ENCODE measurements around the gene TEAD1. TPM values are rescaled to one million over a fixed set of nuclear protein-coding genes. Genes with fewer than 3 reads are reported as not detected.

The TEAD1 gene
- total and polyA plus RNA-seq, 2 donors (not counting 3 experiments of a cell fraction or from before 2014, with no cell fraction given) = 15.3 to 49.0 TPM

DNA sequence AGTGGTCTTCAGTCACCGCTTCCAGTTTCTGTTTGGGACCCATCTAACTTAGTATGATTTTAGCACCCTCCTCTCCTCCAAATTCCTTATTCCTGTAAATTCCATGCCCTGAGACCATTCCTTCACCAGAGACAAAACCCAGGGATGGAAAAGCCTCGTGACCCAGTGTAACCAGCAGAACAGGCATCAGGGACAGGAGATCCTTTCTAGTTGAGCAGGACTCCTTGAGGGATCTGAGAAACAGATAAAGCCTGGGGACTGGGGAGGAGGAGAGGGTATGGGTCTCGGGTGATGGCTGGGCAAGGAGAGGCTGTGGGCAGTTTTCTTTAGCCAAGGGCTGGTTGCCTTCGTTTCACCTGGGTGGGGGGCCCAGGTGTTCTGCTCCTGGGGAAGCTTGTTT lies 40.9 kb downstream of the TEAD1 start:
- FAIRE-seq = no peak
- TF ChIP-seq FOS (IDR thresholded peaks at IDR 0.05; ENCODE audit: borderline replicate concordance, insufficient read depth, low read length) (no peak), JUN (IDR thresholded peaks at IDR 0.05; ENCODE audit: borderline replicate concordance, insufficient read depth, insufficient read length, low read depth) (no peak), MYC (IDR thresholded peaks at IDR 0.05; ENCODE audit: low read depth, low read length) (no peak), EZH2 (IDR thresholded peaks at IDR 0.05; ENCODE audit: borderline replicate concordance, low read depth, low read length, severe bottlenecking) (no peak), POLR2A (IDR thresholded peaks at IDR 0.05; ENCODE audit: low read depth, low read length) (no peak), POLR2AphosphoS5 (IDR thresholded peaks at IDR 0.05; ENCODE audit: insufficient read depth, low read depth, low read length) (no peak), GATA2 (IDR thresholded peaks at IDR 0.05; ENCODE audit: insufficient read depth, insufficient read length, low read depth, low read length) (no peak)
- TF ChIP-seq, protein P1, sequence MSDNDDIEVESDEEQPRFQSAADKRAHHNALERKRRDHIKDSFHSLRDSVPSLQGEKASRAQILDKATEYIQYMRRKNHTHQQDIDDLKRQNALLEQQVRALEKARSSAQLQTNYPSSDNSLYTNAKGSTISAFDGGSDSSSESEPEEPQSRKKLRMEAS (IDR thresholded peaks at IDR 0.05; ENCODE audit: insufficient read depth, insufficient read length) = no peak
- TF ChIP-seq, protein P2, sequence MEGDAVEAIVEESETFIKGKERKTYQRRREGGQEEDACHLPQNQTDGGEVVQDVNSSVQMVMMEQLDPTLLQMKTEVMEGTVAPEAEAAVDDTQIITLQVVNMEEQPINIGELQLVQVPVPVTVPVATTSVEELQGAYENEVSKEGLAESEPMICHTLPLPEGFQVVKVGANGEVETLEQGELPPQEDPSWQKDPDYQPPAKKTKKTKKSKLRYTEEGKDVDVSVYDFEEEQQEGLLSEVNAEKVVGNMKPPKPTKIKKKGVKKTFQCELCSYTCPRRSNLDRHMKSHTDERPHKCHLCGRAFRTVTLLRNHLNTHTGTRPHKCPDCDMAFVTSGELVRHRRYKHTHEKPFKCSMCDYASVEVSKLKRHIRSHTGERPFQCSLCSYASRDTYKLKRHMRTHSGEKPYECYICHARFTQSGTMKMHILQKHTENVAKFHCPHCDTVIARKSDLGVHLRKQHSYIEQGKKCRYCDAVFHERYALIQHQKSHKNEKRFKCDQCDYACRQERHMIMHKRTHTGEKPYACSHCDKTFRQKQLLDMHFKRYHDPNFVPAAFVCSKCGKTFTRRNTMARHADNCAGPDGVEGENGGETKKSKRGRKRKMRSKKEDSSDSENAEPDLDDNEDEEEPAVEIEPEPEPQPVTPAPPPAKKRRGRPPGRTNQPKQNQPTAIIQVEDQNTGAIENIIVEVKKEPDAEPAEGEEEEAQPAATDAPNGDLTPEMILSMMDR (IDR thresholded peaks at IDR 0.05; ENCODE audit: extremely low read depth in 1 of 2, insufficient read depth in 1 of 2, low read depth in 1 of 2, low read length in 2 of 2) = no peak

More for the DNA sequence above, 40.9 kb downstream of the TEAD1 start:
- dilution Hi-C loops (cut with MboI; ENCODE audit: extremely low pct_ligation_motif_present, low sequenced_read_pairs) = no loop called here
- no peak overlapping the region for H3K27ac ChIP-seq (ENCODE audit: insufficient read depth, low read depth, low read length)
- H3K4me1 ChIP-seq (ENCODE audit: control insufficient read depth, extremely low read depth, insufficient read depth, low read length) = peaks cover 17% of the 10 kb centered on the region
- no peak overlapping the region for H3K4me2 ChIP-seq (ENCODE audit: insufficient read depth, low read length)
- H2AFZ ChIP-seq (ENCODE audit: low read depth, low read length) = no peak overlapping the region
- H3K4me3 ChIP-seq (replicated peaks in 1 of 3; ENCODE audit: insufficient read depth in 1 of 3, low read depth in 1 of 3, low read length in 3 of 3) = no peak overlapping the region
- H4K20me1 ChIP-seq (replicated peaks; ENCODE audit: control insufficient read depth, extremely low read depth, insufficient read depth, low read length) = no peaks in the 10 kb centered on the region
- H3K9me1 ChIP-seq (replicated peaks; ENCODE audit: control insufficient read depth, extremely low read depth, insufficient read depth, low read length) = no peaks in the 10 kb centered on the region
- H3K79me2 ChIP-seq (ENCODE audit: control insufficient read depth, insufficient read depth, low read length) = peaks cover 9% of the 10 kb centered on the region
- H3K27me3 ChIP-seq (ENCODE audit: control insufficient read depth in 2 of 2, insufficient read depth in 2 of 2, low read length in 2 of 2) = no peaks in the 10 kb centered on the region
- no peak overlapping the region for H3K9ac ChIP-seq (replicated peaks; ENCODE audit: extremely low read depth, insufficient read depth, low read length)
- no peak for DNase-seq (ENCODE audit: low read depth, low spot score)
- intact Hi-C loops (cut with micrococcal nuclease) = no loop called here
- POLR2A ChIA-PET = interaction anchor here (0.7 kb wide), 1 partner anchor 9 kb away, joined by 3 read pairs; no protein-coding TSS in a partner anchor
- no peaks in the 10 kb centered on the region for H3K36me3 ChIP-seq (ENCODE audit: control insufficient read depth in 2 of 2, extremely low read depth in 1 of 2, insufficient read depth in 2 of 2, low read length in 2 of 2)
- BruUV-seq (replicated peaks) = no TSS peak
- H3K9me3 ChIP-seq (replicated peaks; ENCODE audit: control insufficient read depth, insufficient read depth, low read length) = no peaks in the 10 kb centered on the region
- CTCF ChIA-PET = no interaction called here
